Coronary artery (tissue), 2 donors: Measurements from ENCODE around the gene CELF2.

Experiments
- DNase-seq: peaks from one replicate; pipeline ENCODE4 v3.0.0-alpha.2; 2017; ENCODE audit warnings: low spot score
- H3K27ac ChIP-seq, 2 donors: fragments of 200-600 bp; sonication (generic); one replicate each; pipeline ENCODE4 v1.5.1; 2016 to 2019
- H3K4me3 ChIP-seq: fragments of 200-600 bp; sonication (generic); 2 replicates; pipeline ENCODE4 v1.5.1; 2016; ENCODE audit warnings: mild to moderate bottlenecking, moderate library complexity
- TF ChIP-seq, protein P1 (sequence below): fragments of 200-600 bp; sonication (generic); IDR thresholded peaks from one replicate; pipeline ENCODE4 v1.5.1; 2019; ENCODE audit warnings: antibody characterized with exemption

The CELF2 gene

DNA sequence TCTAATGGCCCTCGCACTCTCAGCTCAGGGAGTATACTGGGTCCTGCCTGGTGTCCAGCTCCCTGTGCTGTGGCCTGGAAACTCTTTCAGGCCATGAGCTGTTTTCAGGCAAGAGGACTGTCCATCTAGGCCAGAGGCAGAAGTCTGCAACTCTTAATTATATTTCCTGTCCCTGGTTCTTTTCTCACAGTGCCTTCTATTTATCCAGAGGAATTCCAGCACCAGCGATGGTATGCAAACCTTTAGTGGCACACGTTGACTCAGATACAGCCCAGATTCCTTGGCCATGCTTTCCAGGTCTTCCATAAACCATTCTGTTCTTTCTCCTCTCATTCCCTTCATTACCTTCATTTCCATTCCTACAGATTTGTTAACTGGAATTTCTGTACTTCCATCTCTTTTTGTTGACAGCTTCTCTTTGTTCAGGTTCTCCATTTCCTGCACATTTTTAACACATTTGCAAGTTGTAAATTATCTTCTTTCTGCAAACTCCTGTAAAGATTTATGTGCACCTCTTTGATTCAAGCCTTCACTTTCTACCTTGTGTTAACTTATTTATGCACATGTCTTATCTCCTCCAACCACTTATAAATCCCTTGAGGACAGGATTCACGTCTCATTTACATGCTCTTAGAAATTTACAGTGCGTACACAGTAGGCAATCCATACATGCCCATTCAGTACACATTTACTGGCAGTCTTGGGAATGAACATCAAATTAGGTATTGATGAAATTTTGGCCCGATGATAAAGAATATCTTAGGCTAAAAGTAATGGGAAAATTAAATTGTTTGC, 172.1 kb downstream of the CELF2 start:
- H3K27ac ChIP-seq: no peak overlapping the region

DNA sequence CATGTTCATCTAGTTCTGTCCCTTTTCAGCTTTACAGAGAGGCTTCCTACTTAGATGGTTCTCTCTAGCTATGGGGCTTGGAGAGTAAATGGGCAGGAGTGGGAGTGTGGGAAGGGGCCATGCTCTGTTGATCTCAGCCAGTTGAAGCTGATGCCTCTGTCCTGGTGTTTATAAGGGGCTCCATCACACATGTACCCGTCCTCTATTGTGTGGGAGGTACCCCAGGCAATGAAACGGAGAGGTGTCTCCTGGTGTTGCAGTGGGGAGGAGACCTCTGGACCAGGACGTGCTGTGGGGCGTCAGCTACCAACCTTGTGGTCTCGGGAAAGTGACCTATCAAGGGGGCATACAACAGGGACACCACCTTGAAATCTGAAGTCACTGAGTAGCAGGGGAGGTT, 173.5 kb downstream of the CELF2 start:
- no peak for DNase-seq
- no peak overlapping the region for H3K27ac ChIP-seq
- no peak overlapping the region for H3K4me3 ChIP-seq
- TF ChIP-seq, protein P1, sequence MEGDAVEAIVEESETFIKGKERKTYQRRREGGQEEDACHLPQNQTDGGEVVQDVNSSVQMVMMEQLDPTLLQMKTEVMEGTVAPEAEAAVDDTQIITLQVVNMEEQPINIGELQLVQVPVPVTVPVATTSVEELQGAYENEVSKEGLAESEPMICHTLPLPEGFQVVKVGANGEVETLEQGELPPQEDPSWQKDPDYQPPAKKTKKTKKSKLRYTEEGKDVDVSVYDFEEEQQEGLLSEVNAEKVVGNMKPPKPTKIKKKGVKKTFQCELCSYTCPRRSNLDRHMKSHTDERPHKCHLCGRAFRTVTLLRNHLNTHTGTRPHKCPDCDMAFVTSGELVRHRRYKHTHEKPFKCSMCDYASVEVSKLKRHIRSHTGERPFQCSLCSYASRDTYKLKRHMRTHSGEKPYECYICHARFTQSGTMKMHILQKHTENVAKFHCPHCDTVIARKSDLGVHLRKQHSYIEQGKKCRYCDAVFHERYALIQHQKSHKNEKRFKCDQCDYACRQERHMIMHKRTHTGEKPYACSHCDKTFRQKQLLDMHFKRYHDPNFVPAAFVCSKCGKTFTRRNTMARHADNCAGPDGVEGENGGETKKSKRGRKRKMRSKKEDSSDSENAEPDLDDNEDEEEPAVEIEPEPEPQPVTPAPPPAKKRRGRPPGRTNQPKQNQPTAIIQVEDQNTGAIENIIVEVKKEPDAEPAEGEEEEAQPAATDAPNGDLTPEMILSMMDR: no peak

More for the DNA sequence above, 172.1 kb downstream of the CELF2 start:
- TF ChIP-seq, protein P1: no peak
- H3K4me3 ChIP-seq: no peak overlapping the region
- no peak for DNase-seq

DNA sequence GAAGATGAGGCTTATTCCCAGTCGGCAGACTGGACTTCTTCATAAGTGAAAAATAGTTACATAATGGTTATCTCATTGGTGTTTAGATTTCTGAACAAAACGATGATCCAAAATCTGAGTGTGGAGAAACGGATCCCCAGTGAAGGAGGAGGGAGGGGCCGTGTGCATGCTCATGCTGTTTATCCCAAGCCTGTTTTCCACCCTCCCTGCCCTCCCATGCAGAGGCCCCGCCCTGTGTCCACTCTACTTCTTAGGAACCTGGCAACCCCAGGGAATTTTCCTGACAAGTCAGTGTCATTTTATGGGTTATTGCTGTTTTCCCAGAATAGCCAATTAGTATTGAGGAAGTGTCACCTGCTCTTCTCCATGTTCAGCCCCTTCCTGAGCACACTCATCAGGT, 174.0 kb downstream of the CELF2 start:
- Histone ChIP-seq H3K27ac (peak overlapping the region in 1 of 2 donors; percentile 28), H3K4me3 (peak overlapping the region; percentile 2)
- TF ChIP-seq, protein P1: no peak

DNA sequence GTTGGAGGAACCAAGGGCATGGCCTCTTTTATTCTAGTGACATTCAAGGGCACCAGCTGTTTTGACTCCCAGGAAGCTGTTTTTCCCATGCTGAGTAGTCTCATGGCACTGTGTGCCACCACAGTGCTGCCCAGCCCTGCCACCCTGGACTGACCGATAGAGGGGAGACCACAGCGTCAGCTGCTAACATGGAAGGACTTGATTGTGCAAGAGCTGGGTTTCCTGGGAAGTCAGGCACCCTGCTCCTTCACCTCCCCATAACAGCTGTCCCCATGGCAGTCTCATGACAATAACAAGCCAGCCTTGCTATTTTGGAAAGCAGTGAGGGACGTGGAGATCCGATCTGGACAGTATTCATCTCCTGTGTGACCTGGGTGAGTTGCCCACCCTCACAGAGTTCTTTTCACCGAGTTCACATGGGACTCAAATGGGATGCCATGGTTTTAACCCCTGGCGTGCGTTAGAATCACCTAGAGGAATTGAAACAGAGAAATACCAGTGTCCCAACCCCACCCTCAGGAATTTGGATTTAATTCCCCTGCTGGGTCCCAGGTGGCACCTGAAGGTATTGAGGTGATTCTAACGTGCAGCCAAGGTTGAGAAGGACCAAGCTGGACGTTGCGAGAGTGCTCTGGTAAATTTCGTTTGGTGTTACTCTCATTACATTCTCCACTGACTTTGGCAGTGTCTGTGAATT, 174.8 kb downstream of the CELF2 start:
- no peak overlapping the region for H3K4me3 ChIP-seq
- DNase-seq: no peak
- H3K27ac ChIP-seq: peak overlapping the region in 1 of 2 donors; percentile 28
- TF ChIP-seq, protein P1: no peak

More for the DNA sequence above, 174.0 kb downstream of the CELF2 start:
- DNase-seq: no peak

DNA sequence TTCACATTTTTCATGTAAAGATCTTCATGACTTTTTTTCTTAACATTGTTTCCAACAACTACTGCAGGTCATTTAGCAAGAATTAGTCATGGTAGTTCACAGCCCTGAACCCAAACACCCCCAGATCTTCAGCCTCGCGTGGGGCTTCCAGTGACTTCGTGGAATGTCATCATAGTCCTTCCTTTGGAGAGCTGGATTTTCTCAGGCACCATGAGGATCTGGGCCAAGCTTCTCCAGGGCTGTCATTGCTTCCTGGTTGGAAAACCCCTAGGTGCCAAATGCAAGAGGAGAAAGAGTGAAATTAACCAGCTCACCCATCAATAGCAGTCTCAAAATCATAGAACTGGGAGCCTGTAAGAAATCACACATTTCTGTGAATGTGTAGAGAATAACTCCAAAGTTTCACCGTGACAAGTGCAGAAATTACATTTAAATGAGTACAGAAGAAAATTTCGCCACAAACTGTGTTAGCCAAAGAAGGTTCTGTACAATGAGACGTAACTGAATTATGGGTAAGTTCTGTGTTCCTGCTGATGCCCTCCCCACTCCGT, 175.4 kb downstream of the CELF2 start:
- DNase-seq: no peak
- H3K4me3 ChIP-seq: no peak overlapping the region
- H3K27ac ChIP-seq: no peak overlapping the region
- TF ChIP-seq, protein P1: no peak

DNA sequence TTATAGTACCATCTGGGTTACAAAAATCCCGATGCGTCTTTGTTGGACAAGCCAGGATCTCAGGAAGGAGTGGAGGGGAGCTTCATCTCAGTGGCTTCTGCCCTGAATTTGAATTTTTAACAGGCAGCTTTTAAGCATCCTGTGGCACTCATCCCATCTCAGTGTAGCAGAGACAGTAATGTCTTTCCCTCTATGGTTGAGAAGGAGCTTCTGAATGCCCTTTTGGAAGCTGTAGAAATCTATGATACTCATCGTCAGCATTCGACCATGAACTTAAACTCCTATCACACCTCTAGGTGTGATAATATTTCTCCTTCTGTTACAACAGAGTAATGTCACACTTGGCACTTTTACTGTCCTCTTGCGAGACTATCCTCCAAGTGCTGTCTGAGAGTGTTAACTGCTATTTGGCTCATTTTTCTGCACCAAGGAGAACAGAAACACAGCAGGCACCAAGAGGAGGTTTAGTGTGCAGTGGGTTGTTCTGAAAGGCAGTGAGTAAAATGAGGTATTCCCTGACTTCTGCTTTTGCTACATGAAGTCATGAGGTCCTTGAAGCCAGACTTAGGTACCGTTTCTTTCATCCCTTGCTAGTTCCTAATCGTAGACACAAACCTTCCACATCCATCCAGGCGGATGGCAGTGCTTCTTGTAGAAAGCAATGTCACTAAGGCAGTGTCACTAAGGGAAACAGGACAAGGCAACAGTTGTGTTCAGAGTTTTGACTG, 177.4 kb downstream of the CELF2 start:
- no peak overlapping the region for H3K4me3 ChIP-seq
- no peak for DNase-seq
- H3K27ac ChIP-seq: no peak overlapping the region
- TF ChIP-seq, protein P1: no peak
